HL-60 (cell line): Measurements from ENCODE around the gene DMD.

ENCODE experiments used
- DNase-seq, 2 experiments: peaks; one replicate each; pipeline ENCODE4 v3.0.0-alpha.2; 2010 to 2020; ENCODE audit warnings: low read depth in 1 of 2, low spot score in 1 of 2
- H3K27ac ChIP-seq: fragments of 250-450 bp; sonication (Bioruptor Pico); replicated peaks from 2 replicates; pipeline ENCODE4 v1.5.1; 2020; ENCODE audit warnings: mild to moderate bottlenecking, moderate library complexity
- H3K27me3 ChIP-seq: fragments of 250-450 bp; sonication (Bioruptor Pico); 2 replicates; pipeline ENCODE4 v1.5.1; 2021; ENCODE audit warnings: mild to moderate bottlenecking, moderate library complexity; ENCODE audit not compliant: insufficient read depth, poor library complexity, severe bottlenecking
- H3K4me3 ChIP-seq: replicated peaks from 2 replicates; pipeline ENCODE4 v1.5.1; 2011; ENCODE audit warnings: mild to moderate bottlenecking, control low read depth, low read length; ENCODE audit not compliant: insufficient read depth
- CTCF ChIP-seq: IDR thresholded peaks from one replicate; pipeline ENCODE4 v1.5.1; 2011; ENCODE audit warnings: low read length, control low read depth, inconsistent platforms; ENCODE audit not compliant: insufficient read depth
- GABPA ChIP-seq: IDR thresholded peaks from 2 replicates; pipeline ENCODE4 v1.6.1; 2012; ENCODE audit warnings: low read depth
- POLR2AphosphoS5 ChIP-seq: IDR thresholded peaks from 2 replicates; pipeline ENCODE4 v1.6.1; 2012; ENCODE audit warnings: low read depth
- REST ChIP-seq: IDR thresholded peaks from 2 replicates; pipeline ENCODE4 v1.6.1; 2012; ENCODE audit warnings: low read depth; ENCODE audit not compliant: insufficient replicate concordance
- SPI1 ChIP-seq: IDR thresholded peaks from 2 replicates; pipeline ENCODE4 v1.6.1; 2012; ENCODE audit warnings: low read depth, mild to moderate bottlenecking, borderline replicate concordance

The DMD gene

DNA sequence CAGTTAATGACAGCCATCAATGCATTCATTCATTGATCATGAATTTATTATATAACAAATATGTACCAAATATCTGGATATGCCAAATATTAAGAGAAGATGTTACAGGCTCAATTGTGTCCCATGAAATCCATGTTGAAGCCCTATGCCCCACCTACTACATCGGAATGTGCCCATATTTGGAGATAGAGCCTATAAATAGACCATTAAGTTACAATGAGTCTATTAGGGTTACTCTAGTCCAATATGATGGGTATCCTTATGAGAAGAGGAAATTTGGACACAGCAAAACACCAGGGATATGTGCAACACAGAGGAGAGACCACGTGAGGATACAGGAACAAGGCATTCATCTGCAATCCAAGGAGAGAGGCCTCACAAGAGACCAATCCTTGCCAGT is 634.5 kb downstream of the DMD start:
- Histone ChIP-seq H3K27ac (no peak overlapping the region), H3K27me3 (no peaks in the 10 kb centered on the region), H3K4me3 (no peak overlapping the region)
- no peak for DNase-seq
- TF ChIP-seq CTCF (no peak), SPI1 (no peak), POLR2AphosphoS5 (no peak), GABPA (no peak), REST (no peak)

GRCh38 chrX:32572644-32573043 is 638.7 kb downstream of the DMD start:
- DNase-seq = no peak
- H3K27me3 ChIP-seq = no peaks in the 10 kb centered on the region
- TF ChIP-seq GABPA (no peak), SPI1 (no peak), POLR2AphosphoS5 (no peak), REST (no peak), CTCF (no peak)
- no peak overlapping the region for H3K27ac ChIP-seq
- no peak overlapping the region for H3K4me3 ChIP-seq

GRCh38 chrX:32571579-32571978 is 639.8 kb downstream of the DMD start:
- H3K4me3 ChIP-seq = no peak overlapping the region
- TF ChIP-seq CTCF = no peak
- TF ChIP-seq REST = no peak
- TF ChIP-seq SPI1 = no peak
- TF ChIP-seq GABPA = no peak
- TF ChIP-seq POLR2AphosphoS5 = no peak
- no peaks in the 10 kb centered on the region for H3K27me3 ChIP-seq
- no peak overlapping the region for H3K27ac ChIP-seq
- no peak for DNase-seq
